HG03139 (cell line): ENCODE measurements around the gene FBXO5.
"Not testable (repeated sequence)": the region's sequence is repeated elsewhere in the genome, so short reads cannot be mapped to it uniquely, and the experiment has no call there.

ENCODE experiments used
- ATAC-seq: cut with Tn5 transposase; IDR thresholded peaks from one replicate; pipeline ENCODE4 v1.9.1; 2021; ENCODE audit not compliant: unreplicated experiment

FBXO5 gene, protein sequence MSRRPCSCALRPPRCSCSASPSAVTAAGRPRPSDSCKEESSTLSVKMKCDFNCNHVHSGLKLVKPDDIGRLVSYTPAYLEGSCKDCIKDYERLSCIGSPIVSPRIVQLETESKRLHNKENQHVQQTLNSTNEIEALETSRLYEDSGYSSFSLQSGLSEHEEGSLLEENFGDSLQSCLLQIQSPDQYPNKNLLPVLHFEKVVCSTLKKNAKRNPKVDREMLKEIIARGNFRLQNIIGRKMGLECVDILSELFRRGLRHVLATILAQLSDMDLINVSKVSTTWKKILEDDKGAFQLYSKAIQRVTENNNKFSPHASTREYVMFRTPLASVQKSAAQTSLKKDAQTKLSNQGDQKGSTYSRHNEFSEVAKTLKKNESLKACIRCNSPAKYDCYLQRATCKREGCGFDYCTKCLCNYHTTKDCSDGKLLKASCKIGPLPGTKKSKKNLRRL

DNA sequence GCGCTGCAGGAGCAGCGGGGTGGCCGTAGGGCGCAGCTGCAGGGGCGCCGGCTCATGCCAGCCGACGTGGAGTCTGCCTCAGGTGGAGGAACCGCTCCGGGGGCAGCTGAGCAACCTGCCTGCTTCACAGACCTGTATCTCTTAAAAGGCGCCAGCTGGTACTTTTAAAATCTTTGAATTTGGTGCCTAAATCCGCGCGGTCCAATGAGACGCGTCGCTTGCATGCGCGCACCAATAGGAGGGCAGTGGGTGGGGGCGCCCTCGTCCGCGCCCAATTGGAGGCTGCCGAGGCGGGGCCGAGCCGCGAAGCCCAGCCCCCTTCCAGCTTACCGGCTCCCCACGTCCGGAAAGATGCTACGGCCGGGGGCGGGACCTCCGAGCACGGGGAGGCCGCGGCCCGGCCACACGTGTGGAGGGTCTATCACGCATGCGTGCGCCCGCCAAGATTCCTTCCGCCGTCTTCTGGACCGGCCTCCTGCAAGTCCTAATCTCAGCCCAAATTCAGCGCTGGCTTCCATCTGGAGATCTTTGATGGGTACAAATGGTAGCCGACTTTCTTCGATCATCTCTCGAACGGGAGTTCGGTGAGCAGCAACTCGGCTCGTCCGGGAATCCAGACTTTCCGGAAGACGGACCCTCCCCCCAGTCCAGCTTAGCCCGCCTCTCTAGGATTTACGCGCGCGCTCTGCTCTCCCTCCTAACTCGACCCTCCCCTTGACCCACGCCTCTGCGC is at the start of gene FBXO5:
FBXO5 (minus strand) TSS at position 138 of the 733 bp plus-strand sequence; CDS start at position 56, 82 bp downstream.
- peak; percentile 83 for ATAC-seq

DNA sequence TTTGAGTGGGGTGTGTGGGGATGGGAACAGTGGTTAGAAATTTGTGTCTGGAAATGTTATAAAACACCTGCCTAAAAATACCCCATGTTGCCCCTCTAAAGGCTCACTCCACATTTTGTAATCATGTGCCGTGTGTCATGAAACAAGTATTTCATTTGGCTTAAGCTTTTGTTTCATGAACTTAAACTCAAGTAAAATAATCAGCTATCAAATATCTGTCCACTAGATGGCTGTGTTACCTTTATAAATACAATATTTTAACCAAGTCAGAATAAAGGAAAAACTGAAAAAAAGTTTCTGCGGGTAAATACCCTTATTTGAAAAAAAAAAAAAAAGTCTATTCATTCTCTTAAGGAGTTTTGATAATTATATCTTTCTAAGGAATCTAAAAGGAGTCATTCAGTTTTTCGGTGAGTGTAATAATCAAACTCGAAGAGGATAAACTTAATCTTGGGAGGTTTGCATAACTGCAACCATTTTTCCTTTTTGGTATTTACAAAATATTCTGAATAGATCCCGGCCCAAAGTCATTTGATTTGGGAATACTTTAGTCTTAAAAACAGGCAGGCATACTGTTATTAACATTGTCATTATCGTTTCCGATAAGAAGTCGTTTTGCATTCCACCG is 49.5 kb upstream of the FBXO5 start:
- no peak for ATAC-seq

DNA sequence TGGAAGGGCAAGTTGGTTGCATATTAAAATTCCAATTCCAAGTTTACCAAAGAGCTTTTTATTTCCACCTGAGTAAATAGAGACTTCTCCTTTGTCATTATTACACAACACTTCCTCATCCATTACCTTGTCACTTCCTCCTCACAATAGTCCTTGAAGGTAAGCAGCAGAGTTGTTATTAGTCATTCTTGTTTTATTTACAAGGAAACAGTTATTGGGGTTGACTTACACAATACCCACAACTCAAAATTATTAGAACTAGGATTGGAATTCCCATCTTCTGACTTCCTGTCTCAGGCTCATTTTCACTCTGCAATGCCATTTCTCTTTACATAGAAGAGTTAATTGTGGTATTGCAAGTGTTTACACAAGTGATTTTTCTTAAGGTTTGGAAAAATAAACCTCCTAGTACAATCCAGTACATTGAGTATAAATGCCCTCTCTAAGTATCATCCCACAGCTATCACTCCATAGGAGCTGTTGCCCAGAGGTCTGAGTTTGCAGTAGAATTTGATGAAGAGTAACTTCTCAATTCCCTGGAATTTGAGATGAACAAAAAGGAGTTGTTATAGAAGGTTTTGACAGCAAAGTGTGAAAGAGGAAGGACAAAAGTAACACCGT is 48.6 kb upstream of the FBXO5 start:
- ATAC-seq, result no peak

DNA sequence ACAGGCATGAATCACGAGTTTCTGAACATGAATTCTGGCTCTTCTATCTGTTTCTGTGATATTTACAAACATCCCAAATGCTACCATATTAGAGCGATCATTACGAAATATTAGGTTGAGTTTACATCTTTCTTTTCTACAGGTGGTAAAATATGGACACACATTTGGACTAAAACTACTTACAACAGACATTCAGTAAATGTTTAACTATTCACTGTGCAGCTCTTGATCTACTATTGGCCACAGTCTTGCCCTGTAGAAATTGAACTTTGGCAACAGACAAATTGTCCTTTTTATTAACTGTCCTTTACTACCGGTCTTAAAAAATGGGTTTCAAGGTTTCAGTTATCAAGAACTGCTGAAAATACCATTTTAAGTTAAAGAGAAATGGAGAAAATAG is 46.1 kb upstream of the FBXO5 start:
- ATAC-seq, result no peak

DNA sequence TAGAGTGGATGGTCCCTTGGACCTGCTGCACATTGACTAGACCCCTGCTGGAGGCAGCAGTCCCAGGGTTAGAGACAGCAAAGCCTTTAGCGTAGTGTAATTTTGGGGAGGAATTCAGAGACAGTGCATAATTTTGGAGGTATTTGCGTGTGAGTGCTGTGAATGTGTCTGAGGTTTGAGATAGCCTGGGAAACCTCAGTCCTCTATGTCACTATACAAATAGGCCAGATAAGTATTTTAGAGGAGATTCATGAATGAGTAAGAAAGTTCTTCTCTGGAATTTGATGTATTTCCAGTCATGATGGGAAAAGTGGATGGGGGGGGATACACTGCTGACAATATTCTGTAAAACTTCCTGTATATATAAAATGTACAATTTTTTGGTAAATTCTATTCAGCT is 45.4 kb upstream of the FBXO5 start:
- ATAC-seq, result no peak

DNA sequence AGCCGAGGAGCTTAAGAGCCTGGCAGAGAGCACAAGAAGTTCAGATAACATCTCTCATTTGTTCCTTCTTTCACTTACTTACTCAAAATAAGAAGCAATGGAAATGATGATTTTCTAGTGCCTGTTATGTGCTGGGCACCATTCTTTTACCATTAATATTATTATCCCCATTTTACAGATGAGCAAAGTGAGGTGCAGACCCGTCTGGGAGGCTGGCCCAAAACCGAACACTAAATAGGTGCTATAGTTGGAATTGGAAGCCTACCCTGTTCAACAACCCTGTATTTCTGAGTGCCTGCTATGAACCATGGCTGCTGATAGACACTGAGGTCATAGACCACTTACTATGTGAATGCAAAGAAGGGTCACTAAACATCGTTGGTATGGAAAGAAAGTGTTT is 44.6 kb upstream of the FBXO5 start:
- ATAC-seq, result no peak

DNA sequence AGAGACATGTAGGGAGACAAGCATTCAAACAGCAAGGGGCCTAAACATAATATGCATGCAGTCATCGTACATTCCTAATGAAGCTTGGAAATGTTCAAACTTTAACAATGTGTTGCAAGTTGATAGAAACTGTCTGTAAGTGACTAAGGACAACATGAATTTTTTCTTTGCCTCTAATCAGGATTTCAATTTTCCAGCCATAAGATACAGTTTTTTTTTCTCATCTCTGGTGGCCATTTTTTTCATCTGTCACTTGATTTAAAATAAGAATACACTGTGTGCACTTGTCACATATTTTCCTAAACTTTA is 41.8 kb upstream of the FBXO5 start:
- ATAC-seq, result peak; percentile 7

DNA sequence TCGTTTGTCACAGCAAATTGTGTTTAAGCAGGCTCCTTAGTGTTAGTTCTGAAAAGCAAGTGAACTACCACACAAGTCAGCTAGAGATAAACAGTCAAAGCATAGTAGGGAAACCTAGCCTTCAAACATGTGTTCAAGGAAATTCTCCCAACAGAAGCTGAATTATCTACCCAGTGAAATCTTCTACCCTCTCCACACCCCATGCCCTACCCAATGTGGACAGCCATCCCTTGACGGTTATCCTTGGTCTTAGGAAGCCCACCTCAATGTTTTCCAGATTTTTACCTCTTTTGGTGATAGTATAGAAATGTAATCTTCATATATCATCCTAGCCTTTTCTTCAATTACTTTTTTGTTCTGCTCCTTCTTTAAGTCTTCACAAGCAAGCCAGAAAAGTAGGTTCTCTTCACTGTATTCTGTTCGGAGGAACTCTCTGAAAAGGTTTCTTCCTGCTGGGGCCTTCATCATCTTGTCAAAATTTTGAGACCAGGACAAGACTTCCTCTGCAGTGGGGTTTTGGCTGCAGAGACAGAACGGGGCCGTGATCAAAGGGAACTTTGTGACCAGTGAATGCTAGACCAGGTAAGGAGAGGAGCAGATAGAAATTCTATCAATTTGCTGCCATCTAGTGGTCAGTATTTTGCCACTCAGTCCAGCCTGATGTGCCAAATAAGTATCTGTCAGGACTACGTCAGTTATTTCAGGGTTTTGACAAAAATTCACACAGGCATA is 41.3 kb upstream of the FBXO5 start:
- peak; percentile 99 for ATAC-seq

DNA sequence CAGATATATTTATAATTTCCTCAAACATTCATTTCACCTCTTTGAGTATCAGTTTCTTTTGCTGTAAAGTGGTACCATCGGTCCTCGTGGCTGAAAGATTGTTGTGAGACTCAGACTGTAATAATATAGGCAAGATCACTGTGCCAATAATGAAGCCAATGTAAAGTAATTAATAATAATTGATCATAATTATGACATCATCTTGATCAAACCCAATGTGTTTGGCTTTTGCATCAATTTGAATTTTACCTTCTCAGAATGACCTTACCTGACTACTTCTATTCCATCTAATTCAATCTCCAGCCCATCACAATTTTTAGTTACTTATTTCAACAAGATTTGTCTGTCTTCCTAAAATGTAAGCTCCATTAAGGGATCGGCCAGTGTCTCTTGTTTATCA is 35.5 kb upstream of the FBXO5 start:
- ATAC-seq, result no peak

DNA sequence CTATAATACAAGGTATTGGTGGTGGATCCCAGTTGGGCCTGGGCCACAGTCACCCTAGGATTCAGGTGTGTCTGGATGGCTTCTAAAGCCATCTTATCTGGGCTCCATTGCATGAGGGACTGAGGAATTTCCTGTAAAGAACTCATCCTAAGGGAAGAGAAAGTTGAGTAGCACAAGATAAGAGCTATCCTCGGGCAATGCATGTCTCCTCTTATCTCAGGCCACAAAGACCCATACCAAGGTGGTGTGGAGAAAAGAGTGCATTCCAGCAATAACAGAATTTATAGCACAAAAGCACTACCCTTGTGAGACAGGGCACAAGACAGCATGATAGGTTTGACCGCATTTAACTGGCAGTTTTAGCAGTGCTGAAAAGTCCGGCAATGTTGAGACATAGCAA is 34.0 kb upstream of the FBXO5 start:
- no peak for ATAC-seq

DNA sequence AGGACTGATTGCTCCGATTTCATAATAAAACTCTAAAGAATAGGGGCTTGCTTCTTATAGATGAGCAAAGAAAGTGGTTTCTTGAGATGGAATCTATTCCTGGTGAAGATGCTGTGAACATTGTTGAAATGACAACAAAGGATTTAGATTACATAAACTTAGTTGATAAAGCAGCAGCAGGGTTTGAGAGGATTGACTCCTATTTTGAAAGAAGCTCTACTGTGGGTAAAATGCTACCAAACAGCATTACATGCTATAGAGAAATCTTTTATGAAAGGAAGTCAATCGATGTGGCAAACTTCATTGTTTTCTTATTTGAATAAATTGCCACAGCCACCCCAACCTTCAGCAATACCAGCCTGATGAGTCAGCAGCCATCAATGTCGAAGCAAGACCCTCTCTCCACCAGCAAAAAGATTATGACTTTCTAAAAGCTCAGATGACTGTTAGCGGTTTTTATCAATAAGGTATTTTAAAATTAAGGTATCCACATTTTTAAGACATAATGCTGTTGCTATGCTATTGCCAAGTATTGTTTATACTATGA is 32.3 kb upstream of the FBXO5 start:
- no peak for ATAC-seq

DNA sequence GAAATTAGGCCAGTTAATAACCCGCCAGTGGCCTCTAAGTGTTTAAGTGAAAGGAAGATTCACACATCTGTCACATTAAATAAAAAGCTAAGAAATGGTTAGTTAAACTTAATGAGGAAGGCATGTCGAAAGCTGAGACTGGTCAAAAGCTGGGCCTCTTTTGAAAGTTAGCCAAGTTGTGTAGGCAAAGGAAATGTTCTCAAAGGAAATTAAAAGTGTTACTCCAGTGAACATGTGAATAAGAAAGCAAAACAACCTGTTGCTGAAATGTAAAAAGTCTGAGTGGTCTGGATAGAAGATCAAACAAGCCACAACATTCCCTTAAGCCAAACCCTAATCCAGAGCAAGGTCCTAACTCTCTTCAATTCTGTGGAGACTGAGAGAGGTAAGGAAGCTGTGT is 30.6 kb upstream of the FBXO5 start:
- no peak for ATAC-seq

DNA sequence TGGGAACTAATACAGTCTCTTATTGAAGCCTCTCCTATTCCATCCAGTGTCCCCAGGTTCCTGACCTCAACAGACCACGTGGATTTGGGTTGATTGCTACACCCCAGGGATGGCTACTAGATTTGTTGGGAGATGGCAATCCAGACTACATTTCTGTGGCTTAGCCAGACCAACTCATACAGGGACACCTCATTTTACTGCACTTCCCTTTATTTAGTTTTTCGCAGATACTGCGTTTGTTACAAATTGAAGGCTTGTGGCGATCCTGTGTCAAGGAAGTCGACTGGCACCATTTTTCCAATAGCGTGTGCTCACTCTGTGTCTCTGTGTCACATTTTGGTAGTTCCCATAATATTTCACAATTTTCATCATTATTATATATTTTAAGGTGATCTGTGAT is 30.0 kb upstream of the FBXO5 start:
- no peak for ATAC-seq

DNA sequence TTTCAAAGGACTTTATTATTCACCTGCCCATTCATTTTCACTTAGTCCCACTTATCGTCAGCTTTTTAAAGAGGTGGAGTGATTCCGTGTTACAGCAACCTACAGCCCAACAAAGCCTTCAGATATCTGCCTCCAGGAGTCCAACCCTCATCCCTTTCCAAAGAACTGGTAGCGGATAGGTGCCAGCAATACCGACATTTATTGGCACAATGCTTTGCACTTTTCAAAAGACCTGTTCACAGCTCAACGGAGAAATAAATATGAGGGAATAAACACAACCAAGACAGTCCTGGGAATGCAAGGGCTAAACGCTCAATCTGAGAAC is 20.5 kb upstream of the FBXO5 start:
- no peak for ATAC-seq

DNA sequence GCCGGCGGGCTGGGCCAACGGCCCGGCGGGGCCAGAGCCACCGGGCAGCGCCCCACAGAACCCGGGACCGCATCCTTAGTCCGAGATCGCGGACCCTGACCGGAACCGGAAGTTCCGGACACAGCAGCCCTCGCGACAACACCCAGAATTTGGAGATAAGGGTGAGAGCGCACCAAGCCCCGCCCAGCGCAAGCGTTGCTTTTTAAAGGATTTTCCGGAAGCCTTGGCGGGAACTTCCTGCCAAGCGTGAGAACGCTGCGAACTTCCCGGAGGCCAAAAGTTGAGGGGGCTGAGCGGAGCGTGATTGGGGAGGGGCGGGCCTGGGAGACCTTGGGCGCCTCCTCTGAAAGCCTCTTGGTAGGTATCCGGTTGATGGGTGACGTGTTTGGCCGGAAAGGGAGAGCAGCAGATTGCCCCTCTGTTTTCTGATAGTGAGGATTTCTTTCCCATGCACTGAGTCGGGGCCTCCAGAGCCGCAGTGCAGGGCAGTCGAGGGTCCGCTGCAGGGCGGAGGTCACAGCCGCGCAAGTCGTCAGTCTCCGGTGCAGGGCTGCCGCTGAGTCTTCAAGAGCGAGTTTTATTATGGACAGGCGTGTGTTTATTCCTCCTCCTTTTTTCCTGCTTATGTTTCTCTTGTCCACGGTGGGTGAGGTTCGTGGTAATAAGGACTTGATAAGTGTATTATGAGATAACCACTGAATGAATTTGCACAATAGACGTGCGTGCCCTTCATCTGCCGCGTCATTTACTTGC is 19.9 kb upstream of the FBXO5 start, which contains the start of gene MTRF1L:
MTRF1L (minus strand) TSS at position 97 of the 753 bp plus-strand sequence; CDS start at position 73, 24 bp downstream.
- peak; percentile 95 for ATAC-seq

DNA sequence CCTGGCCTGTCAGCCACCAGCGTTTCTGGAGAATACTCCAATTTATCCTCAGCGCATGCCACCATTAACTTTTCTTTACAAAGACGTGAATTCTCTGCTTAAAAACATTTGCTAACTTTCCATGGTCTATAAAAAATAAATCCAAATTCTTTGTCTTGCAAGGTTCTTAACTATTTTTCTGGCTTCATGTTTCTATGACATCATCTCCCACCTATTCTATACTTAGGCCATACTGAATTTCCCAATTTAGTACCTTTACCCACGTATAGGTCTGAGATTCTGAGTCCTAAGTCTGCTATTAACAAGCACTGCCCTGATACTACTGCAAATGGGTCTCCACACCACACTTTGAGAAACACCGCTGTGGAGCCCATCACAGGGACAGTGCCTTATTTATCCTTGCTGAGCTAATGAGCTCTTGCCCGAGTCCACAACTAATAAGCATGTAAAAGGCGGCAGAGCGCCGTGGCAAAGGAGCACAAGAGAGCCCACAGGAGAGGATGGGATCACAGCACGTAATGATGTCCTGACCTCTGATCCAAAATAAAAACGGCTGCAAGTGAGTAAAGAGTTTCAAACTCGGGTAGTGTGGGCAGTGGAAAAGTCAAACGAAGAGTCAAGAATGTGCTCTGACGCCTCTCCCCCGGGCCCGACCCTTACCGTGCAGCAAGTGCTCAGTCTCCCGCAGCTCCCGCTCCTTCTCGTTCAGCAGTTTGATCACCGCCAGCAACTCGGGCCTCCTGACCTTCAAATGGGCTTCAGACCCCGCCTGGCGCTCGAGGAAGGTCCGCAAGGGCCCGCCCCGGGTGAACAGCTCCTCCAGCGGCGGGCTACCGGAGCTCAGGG is 19.1 kb upstream of the FBXO5 start:
- peak; percentile 17 for ATAC-seq

DNA sequence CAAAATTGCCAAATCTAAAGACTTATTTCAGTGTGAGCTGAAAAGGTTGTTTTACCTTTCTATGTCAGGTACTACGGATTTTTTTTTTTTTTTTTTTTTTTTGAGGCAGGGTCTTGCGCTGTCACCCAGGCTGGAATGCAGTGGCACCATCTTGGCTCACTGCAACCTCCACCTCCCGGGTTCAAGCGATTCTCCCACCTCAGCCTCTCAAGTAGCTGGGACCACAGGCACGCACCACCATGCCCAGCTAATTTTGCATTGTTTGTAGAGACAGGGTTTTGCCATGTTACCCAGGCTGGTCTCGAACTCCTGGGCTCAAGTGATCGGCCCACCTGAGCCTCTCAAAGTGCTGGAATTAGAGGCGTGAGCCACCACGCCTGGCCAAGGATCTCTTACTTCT is 17.9 kb upstream of the FBXO5 start:
- ATAC-seq, result not testable (repeated sequence)

DNA sequence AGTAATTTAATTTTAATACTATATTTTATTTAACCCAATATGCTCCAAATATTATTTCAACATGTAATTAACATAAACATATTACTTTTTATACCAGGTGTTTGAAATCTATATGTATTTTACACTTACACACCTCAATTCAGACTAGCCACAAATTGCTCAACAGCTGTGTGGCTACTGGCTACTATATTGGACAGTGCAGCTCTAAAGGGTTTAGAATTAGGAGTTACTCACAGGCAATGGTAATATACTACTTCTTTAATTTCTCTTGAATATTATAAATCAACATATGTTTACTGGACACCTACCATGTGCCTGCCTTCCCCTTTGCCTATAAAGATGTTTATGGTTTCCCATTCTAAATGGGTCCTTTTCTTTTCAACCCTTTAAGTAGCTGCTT is 17.4 kb upstream of the FBXO5 start:
- ATAC-seq, result no peak

DNA sequence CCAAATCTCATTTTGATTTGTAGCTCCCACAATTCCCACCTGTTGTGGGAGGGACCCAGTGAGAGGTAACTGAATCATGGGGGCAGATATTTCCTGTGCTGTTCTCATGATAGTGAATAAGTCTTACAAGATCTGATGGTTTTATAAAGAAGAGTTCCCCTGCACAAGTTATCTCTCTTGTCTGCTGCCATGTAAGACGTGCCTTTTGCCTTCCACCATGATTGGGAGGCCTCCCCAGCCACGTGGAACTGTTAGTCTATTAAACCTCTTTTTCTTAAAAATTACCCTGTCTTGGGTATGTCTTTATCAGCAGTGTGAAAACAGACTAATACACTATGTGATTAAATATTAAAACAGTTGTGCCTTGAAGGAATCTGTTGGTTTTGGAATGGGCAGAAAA is 16.7 kb upstream of the FBXO5 start:
- not testable (repeated sequence) for ATAC-seq
